ENCODE results near the gene TEDC1.

Gene TEDC1

DNA sequence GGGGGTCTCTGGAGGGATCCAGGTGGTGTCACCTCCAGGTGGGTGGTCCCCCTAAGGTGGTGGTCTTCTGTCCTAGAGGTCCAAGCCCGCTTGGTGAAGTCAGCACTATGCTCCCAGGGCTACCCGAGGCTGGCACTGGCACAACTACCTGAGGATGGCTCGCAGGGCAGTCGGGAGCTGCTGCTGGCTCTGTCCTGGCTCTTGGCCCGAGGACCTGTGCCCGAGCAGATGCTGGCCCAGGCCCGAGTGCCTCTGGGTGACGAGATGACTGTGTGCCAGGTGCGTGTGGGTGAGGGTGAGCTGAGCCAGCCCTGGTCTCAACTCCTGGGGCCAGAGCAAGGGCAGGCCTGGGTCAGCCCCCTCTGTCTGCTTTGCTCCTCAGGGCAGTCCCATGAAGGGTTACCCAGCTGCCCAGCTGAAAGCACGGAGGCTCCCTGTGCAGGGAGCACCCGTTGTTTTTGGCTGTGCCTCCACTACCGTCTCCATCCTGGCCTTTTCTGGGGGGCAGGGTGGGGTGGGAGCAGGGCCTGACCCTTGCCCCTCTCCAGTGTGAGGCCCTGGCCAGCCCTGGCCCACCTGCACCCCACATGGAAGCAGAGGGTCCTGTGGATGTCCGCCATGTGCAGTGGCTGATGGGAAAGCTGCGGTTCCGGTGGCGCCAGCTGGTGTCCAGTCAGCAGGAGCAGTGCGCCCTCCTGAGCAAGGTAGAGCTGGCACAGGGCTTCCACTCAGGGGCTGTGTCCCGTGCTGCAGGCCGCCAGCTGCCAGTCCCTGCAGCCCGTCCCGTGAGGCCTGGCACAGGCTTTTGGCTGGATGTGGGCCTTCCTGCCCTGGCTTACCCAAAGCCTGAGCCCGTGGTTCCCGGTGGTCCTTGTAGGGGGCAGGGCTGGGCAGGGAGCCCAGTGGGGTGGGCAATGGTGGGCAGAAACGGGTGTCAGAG lies 1.3 kb downstream of the TEDC1 start:
- H3K9ac ChIP-seq (ENCODE audit: low read depth, low read length), result no peak overlapping the region
- no peaks in the 10 kb centered on the region for H3K9me3 ChIP-seq (ENCODE audit: insufficient read depth, low read depth, low read length)
- H3K4me1 ChIP-seq (ENCODE audit: insufficient read depth, low read length), result peaks cover 4% of the 10 kb centered on the region; the same call in 1 of the 2 replicates
- H3K27ac ChIP-seq (ENCODE audit: low read length), result no peak overlapping the region
- peaks cover 30% of the 10 kb centered on the region for H3K27me3 ChIP-seq (ENCODE audit: insufficient read depth, low read length)
- H3K4me3 ChIP-seq (ENCODE audit: low read length), result peak overlapping the region; percentile 67; the same call in 1 of the 2 replicates
- no peaks in the 10 kb centered on the region for H3K36me3 ChIP-seq (ENCODE audit: insufficient read depth, low read depth, low read length)

DNA sequence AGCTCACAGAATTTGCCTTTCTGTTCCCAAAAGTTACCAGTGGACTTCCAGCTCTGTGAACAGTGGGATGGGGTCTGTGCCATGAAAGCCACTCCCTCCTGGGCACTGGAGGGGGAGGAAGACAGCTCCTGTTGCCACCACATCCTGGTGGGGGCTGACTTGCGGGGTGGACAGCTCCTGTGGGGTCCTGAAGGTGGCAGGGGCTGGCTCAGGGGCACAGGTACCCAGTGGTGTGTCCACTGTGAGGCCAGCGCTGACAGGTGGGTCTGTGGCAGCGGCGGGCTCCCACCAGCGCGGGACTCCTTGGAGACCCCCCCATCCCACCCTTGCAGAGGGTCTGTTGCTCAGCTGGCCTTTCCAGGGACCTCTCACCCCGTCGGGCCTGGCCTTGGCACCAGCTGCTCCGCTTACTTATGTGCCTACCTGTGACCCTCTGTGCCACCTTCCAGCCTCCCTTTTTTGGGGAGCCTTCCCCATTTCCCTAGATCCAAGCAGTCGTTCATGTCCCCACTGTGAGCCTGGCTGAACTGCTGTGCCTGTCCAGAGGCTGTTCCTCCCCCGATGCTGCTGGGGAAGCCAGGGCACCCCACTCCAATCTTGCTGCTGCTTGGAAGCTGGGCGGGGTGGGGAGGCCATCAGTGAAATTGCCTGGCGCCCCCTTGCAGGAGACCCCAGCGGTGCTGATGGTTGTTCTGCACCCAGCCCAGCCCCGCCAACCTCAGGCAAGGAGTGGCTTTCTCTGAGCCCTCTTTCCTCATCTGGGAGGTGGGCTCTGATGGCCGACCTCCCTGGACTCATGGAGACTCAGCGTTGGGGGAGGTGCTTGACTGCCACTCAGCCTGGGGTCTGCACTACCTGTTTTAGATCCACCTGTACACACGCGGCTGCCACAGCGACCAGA lies 2.2 kb downstream of the TEDC1 start:
- Histone ChIP-seq H3K9me3 (ENCODE audit: insufficient read depth, low read depth, low read length) (no peaks in the 10 kb centered on the region), H3K27me3 (ENCODE audit: insufficient read depth, low read length) (peaks cover 21% of the 10 kb centered on the region), H3K4me3 (ENCODE audit: low read length) (no peak overlapping the region), H3K4me1 (ENCODE audit: insufficient read depth, low read length) (peaks cover 4% of the 10 kb centered on the region; the same call in 1 of the 2 replicates), H3K36me3 (ENCODE audit: insufficient read depth, low read depth, low read length) (no peaks in the 10 kb centered on the region), H3K9ac (ENCODE audit: low read depth, low read length) (no peak overlapping the region), H3K27ac (ENCODE audit: low read length) (no peak overlapping the region)

DNA sequence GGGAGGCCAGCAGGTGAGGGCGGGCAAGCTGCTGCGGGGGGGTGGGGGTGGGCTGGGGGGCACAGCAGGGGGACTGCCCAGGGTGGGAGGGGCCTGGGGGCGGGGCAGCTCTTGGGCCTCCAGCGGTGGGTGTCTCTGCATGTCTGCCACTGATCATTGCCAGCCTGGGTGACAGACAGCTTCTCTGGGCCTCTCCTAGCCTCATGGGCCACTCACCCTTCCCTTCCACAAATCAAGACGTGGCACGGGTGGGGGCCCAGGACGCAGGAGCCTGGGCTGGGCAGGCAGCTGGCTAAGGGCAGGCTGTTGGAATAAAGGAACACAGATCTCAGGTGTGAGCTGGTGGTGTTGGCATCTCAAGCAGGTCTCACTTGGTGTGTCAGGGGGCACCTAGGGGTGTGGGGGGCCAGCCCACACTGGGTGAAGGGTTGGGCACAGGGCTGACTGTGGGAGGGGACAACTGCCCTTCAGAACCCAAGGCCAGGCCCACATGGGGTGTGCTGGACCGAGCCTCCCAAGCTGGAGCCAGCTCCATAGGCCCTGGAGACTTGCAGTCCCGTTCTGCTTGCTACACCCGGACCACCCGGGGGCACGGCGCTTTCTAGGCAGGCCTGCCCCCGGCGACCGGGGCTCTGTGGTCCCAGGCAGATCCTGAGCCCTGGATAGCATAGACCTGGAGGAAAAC lies 3.0 kb downstream of the TEDC1 start:
- Histone ChIP-seq H3K27ac (ENCODE audit: low read length) (no peak overlapping the region), H3K4me1 (ENCODE audit: insufficient read depth, low read length) (peaks cover 4% of the 10 kb centered on the region; the same call in 1 of the 2 replicates), H3K27me3 (ENCODE audit: insufficient read depth, low read length) (peaks cover 12% of the 10 kb centered on the region), H3K4me3 (ENCODE audit: low read length) (no peak overlapping the region), H3K9ac (ENCODE audit: low read depth, low read length) (no peak overlapping the region), H3K36me3 (ENCODE audit: insufficient read depth, low read depth, low read length) (no peaks in the 10 kb centered on the region), H3K9me3 (ENCODE audit: insufficient read depth, low read depth, low read length) (no peaks in the 10 kb centered on the region)

GRCh38 chr14:105494606-105494929 lies 3.5 kb downstream of the TEDC1 start:
- no peaks in the 10 kb centered on the region for H3K36me3 ChIP-seq (ENCODE audit: insufficient read depth, low read depth, low read length)
- H3K9me3 ChIP-seq (ENCODE audit: insufficient read depth, low read depth, low read length), result no peaks in the 10 kb centered on the region
- H3K27me3 ChIP-seq (ENCODE audit: insufficient read depth, low read length), result peaks cover 7% of the 10 kb centered on the region; the same call in 1 of the 2 replicates
- H3K4me1 ChIP-seq (ENCODE audit: insufficient read depth, low read length), result no peaks in the 10 kb centered on the region
- no peak overlapping the region for H3K27ac ChIP-seq (ENCODE audit: low read length)
- H3K9ac ChIP-seq (ENCODE audit: low read depth, low read length), result no peak overlapping the region
- no peak overlapping the region for H3K4me3 ChIP-seq (ENCODE audit: low read length)

DNA sequence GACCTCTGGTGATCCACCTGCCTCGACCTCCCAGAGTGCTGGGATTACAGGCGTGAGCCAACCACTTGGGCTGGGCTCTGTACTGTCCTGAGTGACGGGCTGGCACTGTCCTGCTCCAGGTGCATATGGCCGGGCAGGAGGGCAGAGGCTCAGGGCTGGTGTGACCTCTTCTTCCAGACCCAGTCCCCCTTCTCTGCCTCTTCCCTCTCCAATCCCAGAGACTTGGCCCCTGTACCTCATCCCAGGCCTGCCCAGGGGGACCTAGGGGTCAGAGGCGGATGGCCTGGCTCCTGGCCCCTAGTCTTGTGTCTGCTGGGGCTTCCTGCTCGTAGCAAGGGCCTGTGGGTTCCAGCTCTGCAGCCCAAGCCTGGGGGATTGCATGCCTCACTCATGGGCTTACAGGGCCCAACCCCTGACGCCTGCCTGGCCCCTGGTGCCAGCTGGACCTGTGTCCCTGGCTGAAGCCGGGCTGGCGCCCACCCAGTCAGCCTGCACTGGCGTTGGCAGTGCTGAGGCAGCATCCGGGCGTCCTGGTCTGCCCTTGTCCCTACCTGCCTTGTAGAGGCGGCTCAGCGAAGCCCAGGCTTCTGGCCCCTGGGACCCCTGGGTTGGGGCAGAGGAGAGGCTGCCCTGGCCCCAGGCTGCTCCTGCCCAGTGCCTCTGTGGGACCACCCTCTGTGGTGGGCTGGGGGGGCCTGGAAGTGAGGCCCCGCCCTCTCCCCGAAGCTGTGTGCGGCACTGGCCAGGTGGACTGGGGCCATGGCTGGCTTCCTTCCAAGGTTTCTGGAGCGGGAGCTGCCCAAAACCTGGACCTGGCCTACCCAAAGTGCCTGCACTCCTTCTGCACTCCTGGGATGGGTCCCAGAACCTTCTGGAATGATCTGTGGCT lies 4.3 kb downstream of the TEDC1 start:
- Histone ChIP-seq H3K4me3 (ENCODE audit: low read length) (no peak overlapping the region), H3K9me3 (ENCODE audit: insufficient read depth, low read depth, low read length) (no peaks in the 10 kb centered on the region), H3K9ac (ENCODE audit: low read depth, low read length) (no peak overlapping the region), H3K36me3 (ENCODE audit: insufficient read depth, low read depth, low read length) (no peaks in the 10 kb centered on the region), H3K27me3 (ENCODE audit: insufficient read depth, low read length) (no peaks in the 10 kb centered on the region), H3K4me1 (ENCODE audit: insufficient read depth, low read length) (no peaks in the 10 kb centered on the region), H3K27ac (ENCODE audit: low read length) (no peak overlapping the region)

- Histone ChIP-seq H3K4me1 (ENCODE audit: insufficient read depth, low read length) (no peaks in the 10 kb centered on the region), H3K9ac (ENCODE audit: low read depth, low read length) (no peak overlapping the region), H3K27me3 (ENCODE audit: insufficient read depth, low read length) (no peaks in the 10 kb centered on the region), H3K27ac (ENCODE audit: low read length) (no peak overlapping the region), H3K36me3 (ENCODE audit: insufficient read depth, low read depth, low read length) (no peaks in the 10 kb centered on the region), H3K4me3 (ENCODE audit: low read length) (no peak overlapping the region), H3K9me3 (ENCODE audit: insufficient read depth, low read depth, low read length) (no peaks in the 10 kb centered on the region)
Measured at GRCh38 chr14:105495990-105496830, 5.2 kb downstream of the TEDC1 start.

GRCh38 chr14:105496831-105497591 lies 6.0 kb downstream of the TEDC1 start:
- no peaks in the 10 kb centered on the region for H3K36me3 ChIP-seq (ENCODE audit: insufficient read depth, low read depth, low read length)
- no peaks in the 10 kb centered on the region for H3K27me3 ChIP-seq (ENCODE audit: insufficient read depth, low read length)
- no peak overlapping the region for H3K4me3 ChIP-seq (ENCODE audit: low read length)
- H3K4me1 ChIP-seq (ENCODE audit: insufficient read depth, low read length), result no peaks in the 10 kb centered on the region
- no peaks in the 10 kb centered on the region for H3K9me3 ChIP-seq (ENCODE audit: insufficient read depth, low read depth, low read length)
- H3K27ac ChIP-seq (ENCODE audit: low read length), result no peak overlapping the region
- no peak overlapping the region for H3K9ac ChIP-seq (ENCODE audit: low read depth, low read length)

DNA sequence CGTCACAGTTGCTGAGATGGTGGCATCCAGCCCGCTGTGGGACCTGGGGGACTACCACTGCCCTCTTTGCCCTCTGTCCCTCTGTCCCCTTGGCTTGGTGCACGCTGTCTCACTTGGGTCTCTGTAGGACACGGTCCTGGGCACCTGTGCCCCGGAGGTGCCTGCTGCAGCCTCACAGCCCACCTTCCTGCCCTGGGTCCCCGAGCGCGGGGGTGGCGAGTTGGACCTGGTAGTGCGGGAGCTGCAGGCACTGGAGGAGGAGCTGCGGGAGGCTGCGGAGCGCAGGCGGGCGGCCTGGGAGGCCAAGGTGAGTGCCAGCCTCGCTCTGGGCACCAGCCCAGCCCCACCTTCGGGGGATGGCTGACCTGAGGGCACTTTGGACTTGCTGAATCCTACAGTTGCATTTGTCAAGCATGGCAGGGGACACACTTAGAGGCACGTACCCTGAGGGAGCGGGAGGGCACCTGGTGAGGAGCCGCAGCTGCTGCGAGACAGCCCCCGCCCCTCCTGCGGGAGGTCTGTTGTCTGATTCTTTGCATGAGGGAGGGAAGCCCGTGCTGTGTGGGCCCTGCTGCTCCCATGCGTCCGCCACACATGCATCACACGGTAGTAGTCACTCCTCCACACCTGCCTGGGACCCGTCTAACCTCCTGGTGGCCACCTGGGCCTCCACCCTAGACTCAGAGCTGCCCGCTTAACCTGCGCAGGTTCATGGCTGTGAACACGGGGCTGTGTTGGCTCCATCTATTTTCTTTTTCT lies 6.8 kb downstream of the TEDC1 start:
- Histone ChIP-seq H3K9ac (ENCODE audit: low read depth, low read length) (no peak overlapping the region), H3K9me3 (ENCODE audit: insufficient read depth, low read depth, low read length) (no peaks in the 10 kb centered on the region), H3K36me3 (ENCODE audit: insufficient read depth, low read depth, low read length) (no peaks in the 10 kb centered on the region), H3K4me3 (ENCODE audit: low read length) (no peak overlapping the region), H3K4me1 (ENCODE audit: insufficient read depth, low read length) (no peaks in the 10 kb centered on the region), H3K27me3 (ENCODE audit: insufficient read depth, low read length) (no peaks in the 10 kb centered on the region), H3K27ac (ENCODE audit: low read length) (no peak overlapping the region)

- no peaks in the 10 kb centered on the region for H3K9me3 ChIP-seq (ENCODE audit: insufficient read depth, low read depth, low read length)
- no peak overlapping the region for H3K9ac ChIP-seq (ENCODE audit: low read depth, low read length)
- H3K4me1 ChIP-seq (ENCODE audit: insufficient read depth, low read length), result no peaks in the 10 kb centered on the region
- H3K27ac ChIP-seq (ENCODE audit: low read length), result no peak overlapping the region
- no peaks in the 10 kb centered on the region for H3K36me3 ChIP-seq (ENCODE audit: insufficient read depth, low read depth, low read length)
- H3K4me3 ChIP-seq (ENCODE audit: low read length), result no peak overlapping the region
- no peaks in the 10 kb centered on the region for H3K27me3 ChIP-seq (ENCODE audit: insufficient read depth, low read length)
Measured at GRCh38 chr14:105498430-105499255, 7.6 kb downstream of the TEDC1 start.
